ENCODE measurements around the gene CCDC191.

Gene CCDC191

GRCh38 chr3:114057011-114057347 lies 653 bp upstream of the CCDC191 start:
- no peak for DNase-seq (ENCODE audit: low spot score)

GRCh38 chr3:114052216-114052615 lies 4.1 kb downstream of the CCDC191 start:
- DNase-seq (ENCODE audit: low spot score): no peak

DNA sequence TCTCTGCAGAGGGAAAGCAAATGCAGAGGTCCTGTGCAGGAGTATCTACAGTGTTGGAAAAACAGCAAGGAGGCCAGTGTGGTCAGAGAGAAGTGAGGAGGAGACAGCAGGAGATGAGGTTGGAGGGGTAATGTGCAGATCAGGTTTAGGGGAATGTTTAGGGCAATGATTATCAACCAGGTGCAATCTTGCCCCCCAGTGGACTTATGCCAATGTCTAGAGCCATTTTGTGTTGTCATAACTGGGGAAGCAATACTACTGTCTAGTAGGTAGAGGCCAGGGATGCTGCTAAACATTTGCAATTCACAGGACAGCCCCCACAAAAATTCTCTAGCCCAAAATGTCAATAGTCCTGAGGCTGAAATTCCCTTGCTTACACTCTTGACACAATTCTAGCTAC lies 13.1 kb downstream of the CCDC191 start:
- DNase-seq (ENCODE audit: low spot score): no peak

- DNase-seq (ENCODE audit: low spot score): no peak
Observed at GRCh38 chr3:114035896-114036295, 20.4 kb downstream of the CCDC191 start.

DNA sequence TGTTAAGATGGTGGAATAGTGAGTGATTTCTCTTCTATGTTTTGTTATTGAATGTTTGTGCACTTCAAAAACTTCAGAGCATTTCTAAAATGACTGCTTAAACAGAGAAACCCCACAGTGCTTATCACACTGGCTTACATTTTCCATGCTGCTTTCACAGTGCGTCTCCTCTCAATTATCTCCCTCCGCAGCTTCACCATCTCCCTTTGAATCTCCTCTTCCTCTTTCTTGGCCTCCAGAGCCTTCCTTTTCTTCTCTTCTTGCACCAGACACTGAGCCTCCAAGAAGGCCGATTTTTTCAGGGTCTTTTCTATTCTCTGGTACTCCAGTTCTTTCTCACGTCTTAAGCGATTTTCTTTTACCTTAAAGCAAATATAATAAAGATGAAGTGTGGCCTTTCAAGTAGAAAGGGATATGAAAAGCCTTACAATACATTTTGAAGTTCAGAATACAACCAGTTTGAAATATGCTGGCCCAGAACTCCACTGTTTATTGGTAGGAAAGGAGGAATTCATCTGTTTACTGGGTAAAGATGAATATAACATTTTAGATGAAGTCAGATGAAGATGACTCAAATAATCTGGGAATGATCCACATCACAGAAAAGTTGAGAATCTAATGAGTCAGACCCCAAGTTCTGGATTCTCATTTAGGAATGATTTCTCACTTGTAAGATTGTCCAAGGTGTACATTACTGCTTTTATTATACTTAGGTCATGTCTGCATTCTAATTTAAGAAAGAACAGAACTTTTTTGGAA lies 21.4 kb downstream of the CCDC191 start:
- DNase-seq (ENCODE audit: low spot score): peak; percentile 27

GRCh38 chr3:114034211-114034610 lies 22.1 kb downstream of the CCDC191 start:
- DNase-seq (ENCODE audit: low spot score): no peak

- no peak for DNase-seq (ENCODE audit: low spot score)
Observed at GRCh38 chr3:114033721-114034120, 22.6 kb downstream of the CCDC191 start.

GRCh38 chr3:114026331-114026730 lies 30.0 kb downstream of the CCDC191 start:
- no peak for DNase-seq (ENCODE audit: low spot score)

GRCh38 chr3:114025451-114025850 lies 30.9 kb downstream of the CCDC191 start:
- DNase-seq (ENCODE audit: low spot score): no peak

DNA sequence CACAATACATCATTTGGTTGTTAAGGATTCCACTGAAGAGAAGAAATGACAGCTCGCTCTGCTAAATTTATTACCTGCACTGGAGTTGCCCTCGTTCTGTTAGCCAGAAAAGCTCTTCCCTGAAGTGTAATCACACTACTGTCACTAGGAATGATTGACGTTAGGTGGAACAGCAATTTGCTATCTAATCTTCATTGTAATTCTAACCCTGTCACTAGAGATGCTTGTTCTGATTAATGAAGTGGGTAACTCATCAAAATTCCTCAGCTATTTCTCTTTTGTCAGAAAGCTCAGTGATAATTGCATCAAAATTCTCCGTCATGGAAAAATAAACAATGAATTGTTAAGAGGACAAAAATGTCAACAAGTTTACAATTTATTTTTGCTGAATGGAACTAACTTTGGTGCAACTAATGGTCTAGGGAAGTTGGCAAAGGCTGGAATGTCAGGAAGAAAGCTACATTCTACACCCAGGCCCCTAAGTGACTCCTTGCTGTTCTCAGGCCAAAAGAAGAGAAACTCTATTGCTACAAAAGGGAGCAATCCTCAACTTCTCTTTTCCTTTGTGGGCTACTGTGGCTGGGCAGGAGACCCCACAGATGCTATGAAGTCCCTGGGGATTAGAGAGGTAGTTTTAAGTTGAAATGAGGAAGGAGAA lies 34.1 kb downstream of the CCDC191 start:
- no peak for DNase-seq (ENCODE audit: low spot score)

DNA sequence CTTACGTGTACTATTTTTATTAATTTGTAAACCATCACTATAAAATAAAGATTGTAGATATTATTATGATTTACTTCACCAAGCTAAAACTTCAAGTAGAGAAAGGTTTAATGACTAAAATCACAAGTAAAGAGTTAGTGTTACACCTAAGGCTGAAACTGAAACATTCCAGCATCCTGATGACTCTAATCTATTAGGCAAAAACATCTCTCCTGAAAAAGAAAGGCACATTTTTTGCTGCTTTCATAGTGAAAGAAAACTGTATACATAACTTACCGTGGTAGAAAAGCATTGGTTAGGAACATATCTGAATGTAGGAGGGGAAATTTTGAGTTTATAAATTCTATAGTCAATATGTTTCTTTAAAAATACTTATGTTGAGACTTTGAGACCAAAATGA lies 35.4 kb downstream of the CCDC191 start:
- no peak for DNase-seq (ENCODE audit: low spot score)

DNA sequence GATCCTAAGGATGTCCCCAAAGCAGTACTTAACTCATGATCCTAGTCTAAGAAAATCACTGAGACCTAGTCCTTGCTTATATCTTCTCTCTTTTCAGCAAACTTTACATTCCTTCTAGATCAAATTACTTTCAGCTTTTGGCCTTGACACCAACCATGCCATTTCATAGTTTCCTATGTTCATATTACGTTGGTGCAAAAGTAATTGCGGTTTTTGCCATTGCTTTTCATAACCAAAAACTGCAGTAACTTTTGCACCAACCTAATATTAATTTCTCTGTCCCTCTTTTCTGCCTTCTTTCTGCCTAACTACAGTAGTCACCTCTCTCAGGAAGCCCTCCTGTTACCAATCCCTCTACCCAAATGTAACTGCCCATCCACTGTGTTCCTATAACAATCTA lies 36.8 kb downstream of the CCDC191 start:
- DNase-seq (ENCODE audit: low spot score): no peak

DNA sequence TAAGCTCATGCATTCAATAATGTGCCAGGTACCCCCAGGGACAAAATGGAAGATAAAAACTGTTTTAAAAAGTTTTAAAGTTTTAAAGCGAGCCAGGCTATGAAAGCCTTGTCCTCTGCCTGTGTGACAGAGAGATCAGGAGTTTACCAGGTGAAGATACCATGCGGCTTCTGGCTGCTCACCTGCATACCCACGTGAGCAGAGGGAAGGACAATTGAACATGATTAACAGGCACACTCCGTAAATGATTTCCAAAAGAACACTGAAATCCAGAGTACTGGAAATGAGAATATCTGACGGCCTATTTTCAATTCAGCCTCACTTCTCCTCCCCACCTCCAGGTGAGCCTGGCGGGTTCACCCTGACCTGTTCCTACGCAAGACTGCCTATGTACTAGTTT lies 42.1 kb downstream of the CCDC191 start:
- no peak for DNase-seq (ENCODE audit: low spot score)

GRCh38 chr3:114011059-114011797 lies 45.1 kb downstream of the CCDC191 start:
- no peak for DNase-seq (ENCODE audit: low spot score)

- DNase-seq (ENCODE audit: low spot score): no peak
Observed at GRCh38 chr3:114005481-114005880, 50.8 kb downstream of the CCDC191 start.

GRCh38 chr3:113985541-113985940 lies 70.8 kb downstream of the CCDC191 start:
- DNase-seq (ENCODE audit: low spot score): no peak

GRCh38 chr3:113983544-113983943 lies 72.8 kb downstream of the CCDC191 start:
- no peak for DNase-seq (ENCODE audit: low spot score)

GRCh38 chr3:113981803-113982202 lies 74.5 kb downstream of the CCDC191 start:
- no peak for DNase-seq (ENCODE audit: low spot score)

GRCh38 chr3:113979916-113980315 lies 76.4 kb downstream of the CCDC191 start:
- DNase-seq (ENCODE audit: low spot score): no peak

DNA sequence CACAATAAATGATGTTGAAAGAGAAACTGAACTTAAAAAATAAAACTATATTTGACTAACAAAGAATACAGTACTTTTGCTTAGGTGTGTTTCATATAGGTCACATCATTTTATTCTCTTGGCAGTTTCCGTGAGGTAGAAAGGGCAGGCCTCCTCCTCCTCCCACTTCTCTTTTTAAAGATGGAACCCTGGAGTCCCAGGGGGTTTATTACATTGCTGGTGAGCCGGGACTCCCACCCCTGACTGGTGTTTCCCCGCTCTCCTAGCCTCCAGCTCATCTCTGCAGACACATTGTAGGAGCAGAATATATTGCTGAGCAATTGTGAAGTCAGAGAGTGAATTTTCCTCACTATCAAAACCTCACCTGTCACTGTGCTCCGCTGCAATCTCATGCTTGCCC lies 78.5 kb downstream of the CCDC191 start:
- no peak for DNase-seq (ENCODE audit: low spot score)

DNA sequence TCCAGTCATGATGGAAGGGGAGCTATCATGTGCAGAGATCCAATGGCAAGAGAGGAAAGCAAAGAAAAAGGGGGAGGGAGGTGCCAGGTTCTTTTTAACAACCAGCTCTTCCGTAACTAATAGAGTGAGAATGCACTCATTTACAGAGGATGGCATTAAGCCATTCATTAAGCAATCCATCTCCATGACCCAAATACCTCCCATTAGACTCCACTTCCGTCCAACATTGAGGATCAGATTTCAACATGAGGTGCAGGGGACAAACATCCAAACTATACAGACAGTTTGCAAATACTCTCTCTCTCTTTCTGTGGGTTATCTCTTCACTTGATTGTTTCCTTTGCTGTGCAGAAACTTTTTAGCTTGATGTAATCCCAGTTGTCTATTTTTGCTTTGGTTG lies 87.3 kb downstream of the CCDC191 start:
- DNase-seq (ENCODE audit: low spot score): no peak

DNA sequence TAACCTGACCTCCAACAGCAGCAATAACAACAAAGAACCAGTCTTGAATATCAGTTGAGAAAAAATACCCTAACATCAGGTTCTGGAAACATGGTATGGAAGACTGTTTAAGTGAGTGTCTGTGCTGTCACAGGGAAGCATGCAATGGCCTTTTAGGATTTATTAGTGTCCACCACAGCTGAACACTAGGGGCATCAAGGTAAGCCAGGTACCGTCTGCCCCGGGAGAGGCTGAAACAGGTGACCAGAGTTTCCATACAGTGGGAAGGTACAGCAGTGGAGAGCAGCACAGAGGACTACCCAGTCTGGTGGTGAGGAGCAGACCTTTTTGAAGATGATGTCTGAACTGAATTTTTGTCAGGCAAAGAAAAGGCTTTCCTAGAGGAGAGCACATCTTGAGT lies 90.2 kb downstream of the CCDC191 start:
- no peak for DNase-seq (ENCODE audit: low spot score)

DNA sequence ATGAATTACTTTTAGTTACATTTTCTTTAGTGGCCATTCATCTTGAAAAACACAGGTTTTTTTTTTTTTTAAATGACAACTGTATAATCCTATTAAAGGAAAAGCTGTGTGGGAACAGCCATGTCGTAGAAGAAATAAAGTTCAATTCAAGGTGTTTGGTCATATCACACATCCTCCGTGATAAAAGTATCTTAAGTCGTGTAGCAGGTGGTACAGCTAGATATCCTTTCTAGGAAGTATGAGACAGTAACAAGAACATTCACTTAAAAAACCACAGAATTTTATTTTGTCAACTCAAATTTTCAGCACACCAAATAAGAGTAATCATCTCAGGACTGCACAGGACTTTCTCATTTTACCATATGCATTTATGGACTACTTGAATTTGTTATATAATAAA lies 92.4 kb downstream of the CCDC191 start:
- no peak for DNase-seq (ENCODE audit: low spot score)
